H1 (cell line): ENCODE measurements around the gene HTR4. TPM values are rescaled to one million over a fixed set of nuclear protein-coding genes. Genes with fewer than 3 reads are reported as not detected.
A peak's percentile ranks its signal among the peaks of the same experiment; 100 is the strongest.

Experiments
- CTCF ChIA-PET: fragments of 300-600 bp; sonication (Branson Sonifier 250); formaldehyde crosslinking; loops from one replicate; lab custom pipeline; 2021; ENCODE audit not compliant: partially characterized antibody; lab: Charles Lee
- POLR2A ChIA-PET: fragments of 300-600 bp; sonication (Branson Sonifier 250); formaldehyde crosslinking; loops from one replicate; lab custom pipeline; 2021; ENCODE audit warnings: inconsistent platforms; ENCODE audit not compliant: partially characterized antibody; lab: Charles Lee
- DNase-seq, 2 experiments: peaks; one replicate each; pipeline versions ENCODE4 v3.0.0 to v3.0.0-alpha.2; 2010 to 2022; ENCODE audit warnings: low spot score in 2 of 2, low read depth in 1 of 2, mixed read lengths in 1 of 2
- FAIRE-seq: peaks from 2 replicates; lab custom pipeline; 2011; peaks lifted over from hg19 to GRCh38; lab: Jason Lieb, UNC
- H2AFZ ChIP-seq: 2 replicates; pipeline ENCODE4 v1.8.1; 2012; ENCODE audit warnings: low read length, inconsistent platforms
- H2AK5ac ChIP-seq: 2 replicates; pipeline ENCODE4 v1.6.1; 2013; ENCODE audit warnings: low read depth, low read length
- H2BK120ac ChIP-seq: replicated peaks from 2 replicates; pipeline ENCODE3; 2013; ENCODE audit warnings: low read depth, low read length, inconsistent platforms
- H2BK12ac ChIP-seq: 2 replicates; pipeline ENCODE4 v1.6.1; 2013; ENCODE audit warnings: low read depth, low read length
- H2BK15ac ChIP-seq: 2 replicates; pipeline ENCODE4 v1.6.1; 2013; ENCODE audit warnings: low read length
- H2BK20ac ChIP-seq: 2 replicates; pipeline ENCODE4 v1.6.1; 2013; ENCODE audit warnings: low read length
- H2BK5ac ChIP-seq: 2 replicates; pipeline ENCODE4 v1.6.1; 2013; ENCODE audit warnings: low read depth, low read length
- H3K14ac ChIP-seq: 2 replicates; pipeline ENCODE4 v1.6.1; 2013; ENCODE audit warnings: inconsistent platforms; ENCODE audit not compliant: insufficient read length
- H3K18ac ChIP-seq: 2 replicates; pipeline ENCODE4 v1.6.1; 2013; ENCODE audit warnings: low read length; ENCODE audit errors: extremely low read depth
- H3K23ac ChIP-seq: 2 replicates; pipeline ENCODE4 v1.6.1; 2013; ENCODE audit warnings: inconsistent platforms; ENCODE audit not compliant: insufficient read length
- H3K23me2 ChIP-seq: 2 replicates; pipeline ENCODE4 v1.6.1; 2013; ENCODE audit warnings: low read depth, low read length
- H3K27ac ChIP-seq: 2 replicates; pipeline ENCODE4 v1.6.1; 2011; ENCODE audit warnings: low read depth, low read length, inconsistent platforms
- H3K27me3 ChIP-seq, 4 experiments: replicated peaks in 1 of 4; 1 replicate in 1 of 4; 2 replicates in 3 of 4; pipeline versions ENCODE4 v1.6.1 to v1.8.1; 2011 to 2013; ENCODE audit warnings: low read length in 3 of 4, mild to moderate bottlenecking in 3 of 4, inconsistent platforms in 2 of 4, mixed read lengths in 2 of 4, moderate library complexity in 1 of 4; ENCODE audit not compliant: control insufficient read depth in 3 of 4, insufficient read depth in 3 of 4; ENCODE audit errors: extremely low read depth in 1 of 4
- H3K36me3 ChIP-seq, 4 experiments: 2 replicates each; pipeline versions ENCODE4 v1.6.1 to v1.8.1; 2011 to 2013; ENCODE audit warnings: mild to moderate bottlenecking in 4 of 4, low read length in 3 of 4, moderate library complexity in 2 of 4, control low read depth in 1 of 4, inconsistent platforms in 1 of 4; ENCODE audit not compliant: insufficient read depth in 4 of 4, control insufficient read depth in 2 of 4
- H3K4ac ChIP-seq: replicated peaks from 2 replicates; pipeline ENCODE3; 2013; ENCODE audit warnings: low read length, low read depth, mixed read lengths, inconsistent platforms; ENCODE audit not compliant: insufficient read length
- H3K4me1 ChIP-seq, 4 experiments: replicated peaks in 1 of 4; 1 replicate in 1 of 4; 2 replicates in 3 of 4; pipeline versions ENCODE4 v1.6.1 to v1.8.1; 2011 to 2013; ENCODE audit warnings: low read length in 3 of 4, inconsistent platforms in 2 of 4, mixed read lengths in 1 of 4; ENCODE audit not compliant: insufficient read depth in 4 of 4, control insufficient read depth in 3 of 4
- H3K4me2 ChIP-seq, 2 experiments: 2 replicates each; pipeline versions ENCODE4 v1.6.1 to v1.8.1; 2011 to 2013; ENCODE audit warnings: low read depth in 2 of 2, low read length in 2 of 2, control low read depth in 1 of 2, inconsistent platforms in 1 of 2, mild to moderate bottlenecking in 1 of 2; ENCODE audit not compliant: insufficient read depth in 1 of 2
- H3K4me3 ChIP-seq, 4 experiments: fragments of 200-600, 300-600 bp in 1 of 4; sonication (generic), shearing (Covaris generic), sonication (Bioruptor Twin) in 1 of 4; 2 replicates each; pipeline versions ENCODE4 v1.5.1 to v1.8.1; 2011 to 2016; ENCODE audit warnings: low read length in 4 of 4, low read depth in 3 of 4, control low read depth in 2 of 4, inconsistent platforms in 2 of 4, mild to moderate bottlenecking in 2 of 4, mixed read lengths in 1 of 4, moderate library complexity in 1 of 4; ENCODE audit not compliant: insufficient read depth in 2 of 4; ENCODE audit errors: extremely low read depth in 1 of 4
- H3K56ac ChIP-seq: replicated peaks from 2 replicates; pipeline ENCODE3; 2013; ENCODE audit warnings: low read depth, mild to moderate bottlenecking, mixed read lengths, low read length, inconsistent platforms; ENCODE audit not compliant: insufficient read length
- H3K79me1 ChIP-seq: 2 replicates; pipeline ENCODE4 v1.6.1; 2013; ENCODE audit warnings: low read depth, low read length, control low read depth
- H3K79me2 ChIP-seq, 2 experiments: 2 replicates each; pipeline versions ENCODE4 v1.6.1 to v1.8.1; 2012 to 2013; ENCODE audit warnings: low read length in 2 of 2, mild to moderate bottlenecking in 2 of 2, inconsistent platforms in 1 of 2; ENCODE audit not compliant: insufficient read depth in 2 of 2, control insufficient read depth in 1 of 2
- H3K9ac ChIP-seq, 4 experiments: replicated peaks in 1 of 4; 1 replicate in 1 of 4; 2 replicates in 3 of 4; pipeline versions ENCODE4 v1.6.1 to v1.8.1; 2011 to 2013; ENCODE audit warnings: low read depth in 3 of 4, low read length in 3 of 4, control low read depth in 2 of 4, mild to moderate bottlenecking in 2 of 4, moderate library complexity in 2 of 4, inconsistent platforms in 1 of 4; ENCODE audit errors: extremely low read depth in 1 of 4
- H3K9me3 ChIP-seq, 2 experiments: 2 replicates each; pipeline versions ENCODE4 v1.6.1 to v1.8.1; 2012 to 2013; ENCODE audit warnings: mild to moderate bottlenecking in 2 of 2, moderate library complexity in 2 of 2, control low read depth in 1 of 2, inconsistent platforms in 1 of 2, low read depth in 1 of 2, low read length in 1 of 2, mixed read lengths in 1 of 2; ENCODE audit not compliant: insufficient read depth in 2 of 2
- H4K20me1 ChIP-seq, 2 experiments: replicated peaks in 1 of 2; 2 replicates each; pipeline versions ENCODE3 to v1.8.1; 2011 to 2013; ENCODE audit warnings: inconsistent platforms in 2 of 2, low read length in 2 of 2, mild to moderate bottlenecking in 1 of 2; ENCODE audit not compliant: insufficient read depth in 2 of 2, control insufficient read depth in 1 of 2
- H4K5ac ChIP-seq: 2 replicates; pipeline ENCODE4 v1.6.1; 2013; ENCODE audit warnings: low read length, low read depth, mixed read lengths, inconsistent platforms; ENCODE audit not compliant: insufficient read length
- H4K8ac ChIP-seq: 2 replicates; pipeline ENCODE4 v1.8.0; 2013; ENCODE audit warnings: mild to moderate bottlenecking, moderate library complexity, low read length, inconsistent platforms; ENCODE audit not compliant: insufficient read depth; ENCODE audit errors: extremely low read depth
- H4K91ac ChIP-seq: replicated peaks from 2 replicates; pipeline ENCODE3; 2013; ENCODE audit warnings: low read length, mixed read lengths, inconsistent platforms; ENCODE audit not compliant: insufficient read length
- E2F6 ChIP-seq: IDR thresholded peaks from 2 replicates; pipeline ENCODE4 v1.6.1; 2012; ENCODE audit warnings: inconsistent platforms
- EGR1 ChIP-seq: IDR thresholded peaks from 2 replicates; pipeline ENCODE4 v1.6.1; 2011; ENCODE audit warnings: low read depth, low read length, borderline replicate concordance
- EP300 ChIP-seq, 2 experiments: IDR thresholded peaks; 1 replicate in 1 of 2; 2 replicates in 1 of 2; pipeline ENCODE4 v1.6.1; 2011 to 2012; ENCODE audit warnings: low read depth in 2 of 2, low read length in 2 of 2, mild to moderate bottlenecking in 2 of 2, borderline replicate concordance in 1 of 2, inconsistent platforms in 1 of 2, moderate library complexity in 1 of 2
- MAX ChIP-seq: IDR thresholded peaks from 2 replicates; pipeline ENCODE4 v1.6.1; 2012; ENCODE audit warnings: inconsistent platforms
- PHF8 ChIP-seq: fragments of 200-600 bp; sonication (generic); conservative IDR thresholded peaks from 2 replicates; pipeline ENCODE4 v1.7.1; 2012; ENCODE audit warnings: low read depth, mild to moderate bottlenecking, inconsistent platforms, low read length, moderate library complexity
- RAD21 ChIP-seq, 2 experiments: IDR thresholded peaks in 1 of 2; conservative IDR thresholded peaks in 1 of 2; 2 replicates each; pipeline ENCODE4 v1.6.1; 2011; ENCODE audit warnings: low read depth in 2 of 2, low read length in 2 of 2, improper control_type of control experiment in 1 of 2, inconsistent platforms in 1 of 2, mild to moderate bottlenecking in 1 of 2, moderate library complexity in 1 of 2
- RXRA ChIP-seq: IDR thresholded peaks from 2 replicates; pipeline ENCODE4 v1.6.1; 2011; ENCODE audit warnings: low read depth, mild to moderate bottlenecking, low read length, moderate library complexity; ENCODE audit not compliant: insufficient read depth
- SIN3A ChIP-seq, 2 experiments: IDR thresholded peaks in 1 of 2; conservative IDR thresholded peaks in 1 of 2; 2 replicates each; pipeline ENCODE4 v1.6.1; 2011 to 2012; ENCODE audit warnings: low read length in 2 of 2, improper control_type of control experiment in 1 of 2, low read depth in 1 of 2, mild to moderate bottlenecking in 1 of 2
- SRF ChIP-seq: IDR thresholded peaks from 2 replicates; pipeline ENCODE4 v1.6.1; 2011; ENCODE audit warnings: mild to moderate bottlenecking, low read depth, low read length, moderate library complexity
- WGBS, 2 experiments: shearing (Covaris generic) in 1 of 2; methylation state at CpG; one replicate each; pipeline versions ENCODE4 v1.1.6 to v1.1.7; 2013 to 2015; ENCODE audit warnings: low lambda C conversion rate in 2 of 2, mixed read lengths in 2 of 2, inconsistent platforms in 1 of 2, low coverage in 1 of 2, missing lambda C conversion rate in 1 of 2; ENCODE audit not compliant: insufficient replicate concordance in 2 of 2, insufficient coverage in 1 of 2, insufficient read length in 1 of 2; ENCODE audit errors: extremely low coverage in 1 of 2, missing lambda C conversion rate in 1 of 2; 5-methylcytosine and 5-hydroxymethylcytosine counted together
- polyA plus RNA-seq, 7 experiments: library from polyadenylated mRNA; depleted of rRNA in 3 of 7; stranded (reverse) in 5 of 7; unstranded in 2 of 7; fragments of >200 nt in 5 of 7; fragments of 200-250 nt in 2 of 7; gene quantifications; 1 replicate in 5 of 7; 2 replicates in 1 of 7; 4 replicates in 1 of 7; pipeline versions ENCODE4 v1.2.1 to v1.2.3, GENCODE V29; 2011 to 2013; ENCODE audit warnings: missing spikeins in 2 of 7, mixed read lengths in 2 of 7
- total RNA-seq: library from RNA; stranded (reverse); fragmentation: NEBNext Ultra II Directional; extraction: Animal tissue kit (Norgen Biotek cat#: 25700); gene quantifications from 2 replicates; pipeline ENCODE4 v1.2.1, GENCODE V29; 2021
- TF ChIP-seq, protein P1 (sequence below): IDR thresholded peaks from 2 replicates; pipeline ENCODE4 v1.6.1; 2011; ENCODE audit warnings: low read length, improper control_type of control experiment

HTR4 gene
- total and polyA plus RNA-seq, 2 of the 8 experiments (the other 6 are each of a cell fraction or from before 2014, with no cell fraction given), result not detected

DNA sequence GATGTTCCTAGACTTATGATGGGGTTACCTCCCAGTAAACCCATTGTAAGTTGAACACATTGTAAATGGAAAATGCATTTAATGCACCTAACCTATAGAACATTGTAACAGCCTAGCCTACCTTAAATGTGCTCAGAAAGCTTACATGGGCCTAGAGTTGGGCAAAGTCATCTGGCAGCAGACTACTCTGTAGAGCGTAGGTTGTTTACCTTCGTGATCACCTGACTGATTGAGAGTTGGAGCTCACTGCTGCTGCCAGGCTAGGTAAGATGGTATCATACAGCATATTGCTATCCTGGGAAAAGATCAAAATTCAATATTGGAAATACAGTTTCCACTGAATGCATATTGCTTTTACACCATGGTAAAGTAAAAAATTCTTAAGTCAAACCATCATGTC is 95.4 kb downstream of the HTR4 start:
- Histone ChIP-seq H3K14ac (no peak overlapping the region), H2BK20ac (no peak overlapping the region), H2BK15ac (no peak overlapping the region), H3K23ac (no peak overlapping the region), H3K23me2 (no peaks in the 10 kb centered on the region), H3K4ac (no peak overlapping the region), H2BK120ac (no peak overlapping the region), H3K27me3 (no peaks in the 10 kb centered on the region), H4K20me1 (no peaks in the 10 kb centered on the region), H4K5ac (no peak overlapping the region), H4K91ac (no peak overlapping the region), H2BK12ac (no peak overlapping the region), H3K9me3 (no peaks in the 10 kb centered on the region), H3K36me3 (no peaks in the 10 kb centered on the region), H2AK5ac (no peak overlapping the region), H3K79me2 (no peaks in the 10 kb centered on the region), H3K18ac (no peak overlapping the region), H2BK5ac (no peak overlapping the region), H3K79me1 (no peaks in the 10 kb centered on the region), H3K4me2 (peak overlapping the region in 1 of 2 experiments; percentile 54; a peak in 1 of 4 replicates), H3K9ac (no peak overlapping the region), H4K8ac (no peak overlapping the region), H3K4me3 (no peak overlapping the region; a peak in 1 of 8 replicates), H3K27ac (no peak overlapping the region; the same call in 1 of the 2 replicates), H3K56ac (no peak overlapping the region), H2AFZ (0 out of 2 replicates have a peak overlapping the region, but pooled peaks have one; percentile 70), H3K4me1 (peaks cover 0 to 6% (median 1%) of the 10 kb centered on the region in 4 experiments; a peak in 3 of 7 replicates)
- WGBS, 2 experiments, result 69% methylated on average over 2 of the region's 2 CpGs; no CpG with 5 or more reads in 1 of the 2 experiments
- CTCF ChIA-PET, result interaction anchor here (1.1 kb wide), 1 partner anchor 27 kb away, joined by 3 read pairs; no protein-coding TSS in a partner anchor
- no peak for DNase-seq
- FAIRE-seq, result no peak
- POLR2A ChIA-PET, result no interaction called here
- TF ChIP-seq RAD21 (IDR thresholded peaks at IDR 0.05 in 1 of 2, conservative IDR thresholded peaks at IDR 0.05 in 1 of 2; ENCODE audit: low read depth in 2 of 2, low read length in 2 of 2) (no peak), E2F6 (no peak), EGR1 (no peak), PHF8 (no peak), EP300 (IDR thresholded peaks at IDR 0.05; ENCODE audit: borderline replicate concordance in 1 of 2, low read depth in 2 of 2, low read length in 2 of 2) (no peak), SRF (no peak), RXRA (no peak), MAX (no peak), SIN3A (conservative IDR thresholded peaks at IDR 0.05 in 1 of 2, IDR thresholded peaks at IDR 0.05 in 1 of 2; ENCODE audit: low read depth in 1 of 2, low read length in 2 of 2) (no peak)
- TF ChIP-seq, protein P1, sequence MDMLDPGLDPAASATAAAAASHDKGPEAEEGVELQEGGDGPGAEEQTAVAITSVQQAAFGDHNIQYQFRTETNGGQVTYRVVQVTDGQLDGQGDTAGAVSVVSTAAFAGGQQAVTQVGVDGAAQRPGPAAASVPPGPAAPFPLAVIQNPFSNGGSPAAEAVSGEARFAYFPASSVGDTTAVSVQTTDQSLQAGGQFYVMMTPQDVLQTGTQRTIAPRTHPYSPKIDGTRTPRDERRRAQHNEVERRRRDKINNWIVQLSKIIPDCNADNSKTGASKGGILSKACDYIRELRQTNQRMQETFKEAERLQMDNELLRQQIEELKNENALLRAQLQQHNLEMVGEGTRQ, result no peak
